Measurements from ENCODE around the gene MTHFD1L. TPM values are rescaled to one million over a fixed set of nuclear protein-coding genes. Genes with fewer than 3 reads are reported as not detected.
A peak's percentile ranks its signal among the peaks of the same experiment; 100 is the strongest.
"Not testable (repeated sequence)": the region's sequence is repeated elsewhere in the genome, so short reads cannot be mapped to it uniquely, and the experiment has no call there.

MTHFD1L gene
- total and polyA plus RNA-seq, 11 donors = 1.1 to 13.2 (median 4.2) TPM

GRCh38 chr6:151084275-151084674 lies 218.8 kb downstream of the MTHFD1L start:
- intact Hi-C loops (cut with DNase I) = no loop called here
- TF ChIP-seq, protein P1, sequence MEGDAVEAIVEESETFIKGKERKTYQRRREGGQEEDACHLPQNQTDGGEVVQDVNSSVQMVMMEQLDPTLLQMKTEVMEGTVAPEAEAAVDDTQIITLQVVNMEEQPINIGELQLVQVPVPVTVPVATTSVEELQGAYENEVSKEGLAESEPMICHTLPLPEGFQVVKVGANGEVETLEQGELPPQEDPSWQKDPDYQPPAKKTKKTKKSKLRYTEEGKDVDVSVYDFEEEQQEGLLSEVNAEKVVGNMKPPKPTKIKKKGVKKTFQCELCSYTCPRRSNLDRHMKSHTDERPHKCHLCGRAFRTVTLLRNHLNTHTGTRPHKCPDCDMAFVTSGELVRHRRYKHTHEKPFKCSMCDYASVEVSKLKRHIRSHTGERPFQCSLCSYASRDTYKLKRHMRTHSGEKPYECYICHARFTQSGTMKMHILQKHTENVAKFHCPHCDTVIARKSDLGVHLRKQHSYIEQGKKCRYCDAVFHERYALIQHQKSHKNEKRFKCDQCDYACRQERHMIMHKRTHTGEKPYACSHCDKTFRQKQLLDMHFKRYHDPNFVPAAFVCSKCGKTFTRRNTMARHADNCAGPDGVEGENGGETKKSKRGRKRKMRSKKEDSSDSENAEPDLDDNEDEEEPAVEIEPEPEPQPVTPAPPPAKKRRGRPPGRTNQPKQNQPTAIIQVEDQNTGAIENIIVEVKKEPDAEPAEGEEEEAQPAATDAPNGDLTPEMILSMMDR (IDR thresholded peaks at IDR 0.05) = no peak
- no peak for TF ChIP-seq POLR2A (IDR thresholded peaks at IDR 0.05)
- H3K4me3 ChIP-seq = no peak overlapping the region
- peaks cover 0 to 17% (median 7%) of the 10 kb centered on the region in 12 donors for H3K4me1 ChIP-seq
- H3K36me3 ChIP-seq = no peaks in the 10 kb centered on the region
- H3K9me3 ChIP-seq = no peaks in the 10 kb centered on the region
- H3K27me3 ChIP-seq = no peaks in the 10 kb centered on the region
- WGBS, 4 donors = 97 to 98% (median 97%) methylated on average over 10 of the region's 10 CpGs
- DNase-seq (no peak), ATAC-seq (no peak)
- H3K27ac ChIP-seq = no peak overlapping the region

DNA sequence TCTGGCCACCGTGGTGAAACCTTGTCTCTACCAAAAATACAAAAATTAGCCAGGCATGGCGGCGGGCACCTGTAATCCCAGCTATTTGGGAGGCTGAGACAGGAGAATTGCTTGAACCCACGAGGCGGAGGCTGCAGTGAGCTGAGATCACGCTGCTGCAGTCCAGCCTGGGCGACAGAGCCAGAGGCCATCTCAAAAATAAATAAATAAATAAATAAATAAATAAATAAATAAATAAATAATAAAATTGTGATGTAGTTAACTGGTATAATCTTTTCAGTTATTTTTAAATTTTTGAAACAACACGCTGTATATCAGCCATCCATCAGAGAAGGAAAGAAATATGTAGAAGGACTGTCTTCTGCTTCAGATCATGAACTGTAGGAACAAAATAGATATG lies 221.6 kb downstream of the MTHFD1L start:
- intact Hi-C loops (cut with DNase I); DNase-seq; H3K36me3 ChIP-seq; ATAC-seq; H3K9me3 ChIP-seq; H3K27ac ChIP-seq; H3K4me3 ChIP-seq; H3K27me3 ChIP-seq: not testable (repeated sequence)
- H3K4me1 ChIP-seq = peaks cover 0 to 17% (median 7%) of the 10 kb centered on the region in 12 donors
- 87 to 96% (median 91%) methylated on average over 8 of the region's 8 CpGs for WGBS, 4 donors

DNA sequence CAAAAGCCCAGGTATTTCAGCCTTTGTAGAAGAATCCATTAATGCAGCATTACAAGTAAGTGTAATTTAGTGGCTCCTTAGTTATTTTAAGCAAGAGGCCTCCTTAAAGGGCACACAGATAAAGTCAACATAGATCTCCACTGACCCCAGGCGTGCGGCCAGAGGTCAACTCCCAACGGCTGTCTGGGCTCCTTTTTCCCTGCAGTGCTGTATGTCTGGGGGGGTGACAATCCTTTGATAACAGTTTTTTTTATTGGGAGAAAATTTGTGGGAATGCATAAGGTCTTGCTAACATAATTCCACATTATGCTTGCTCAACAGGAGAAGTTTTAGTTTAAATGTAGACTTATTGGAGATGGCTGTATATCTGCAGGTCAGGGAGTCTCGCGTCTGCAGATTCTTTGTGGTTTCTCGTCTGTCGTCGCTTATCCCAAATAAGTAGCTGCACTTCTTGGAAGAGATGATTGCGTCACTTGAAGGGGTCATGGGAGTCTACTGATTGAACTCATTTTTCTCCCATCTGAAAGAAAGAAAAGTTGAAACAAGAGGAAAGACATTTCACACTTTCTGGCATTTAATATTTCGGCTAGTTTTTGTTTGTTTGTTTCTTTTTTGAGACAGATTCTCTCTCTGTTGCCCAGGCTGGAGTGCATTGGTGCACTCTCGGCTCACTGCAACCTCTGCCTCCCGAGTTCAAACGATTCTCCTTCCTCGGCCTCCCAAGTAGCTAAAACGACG lies 222.5 kb downstream of the MTHFD1L start:
- intact Hi-C loops (cut with DNase I) = no loop called here
- no peak for TF ChIP-seq POLR2A (IDR thresholded peaks at IDR 0.05)
- TF ChIP-seq, protein P1 (IDR thresholded peaks at IDR 0.05) = no peak
- H3K27ac ChIP-seq = peak overlapping the region in 10 of 12 donors; percentile 9 to 55 (median 32)
- no peaks in the 10 kb centered on the region for H3K36me3 ChIP-seq
- H3K27me3 ChIP-seq = no peaks in the 10 kb centered on the region
- no peak overlapping the region for H3K4me3 ChIP-seq
- H3K9me3 ChIP-seq = no peaks in the 10 kb centered on the region
- ATAC-seq (peak; percentile 70 to 92 (median 88)), DNase-seq (peak; percentile 63 to 81 (median 76))
- WGBS, 4 donors = 54 to 64% (median 60%) methylated on average over 16 of the region's 16 CpGs
- H3K4me1 ChIP-seq = peaks cover 0 to 17% (median 8%) of the 10 kb centered on the region in 12 donors

- no peak for TF ChIP-seq POLR2A (IDR thresholded peaks at IDR 0.05)
- TF ChIP-seq, protein P1 (IDR thresholded peaks at IDR 0.05) = no peak
- WGBS, 4 donors = 96 to 99% (median 98%) methylated on average over 11 of the region's 11 CpGs
- Histone ChIP-seq H3K9me3 (no peaks in the 10 kb centered on the region), H3K4me3 (no peak overlapping the region), H3K36me3 (no peaks in the 10 kb centered on the region), H3K27ac (peak overlapping the region in 8 of 12 donors; percentile 9 to 55 (median 34)), H3K27me3 (no peaks in the 10 kb centered on the region), H3K4me1 (peaks cover 0 to 17% (median 8%) of the 10 kb centered on the region in 12 donors)
- DNase-seq (no peak), ATAC-seq (no peak)
- intact Hi-C loops (cut with DNase I) = no loop called here
These were observed 223.1 kb downstream of the MTHFD1L start for GRCh38 chr6:151088599-151088935.
